ENCODE data around the gene DNAJC9.
"Not testable (repeated sequence)": the region's sequence is repeated elsewhere in the genome, so short reads cannot be mapped to it uniquely, and the experiment has no call there.

DNAJC9 gene, protein sequence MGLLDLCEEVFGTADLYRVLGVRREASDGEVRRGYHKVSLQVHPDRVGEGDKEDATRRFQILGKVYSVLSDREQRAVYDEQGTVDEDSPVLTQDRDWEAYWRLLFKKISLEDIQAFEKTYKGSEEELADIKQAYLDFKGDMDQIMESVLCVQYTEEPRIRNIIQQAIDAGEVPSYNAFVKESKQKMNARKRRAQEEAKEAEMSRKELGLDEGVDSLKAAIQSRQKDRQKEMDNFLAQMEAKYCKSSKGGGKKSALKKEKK

GRCh38 chr10:73246646-73247508, at the start of gene DNAJC9:
TSS of gene DNAJC9 (minus strand) at chr10:73247255. CDS start at chr10:73247189, 66 bp downstream.
- DNase-seq, result peak; percentile 78

- no peak for DNase-seq
These were observed 46.4 kb upstream of the DNAJC9 start for GRCh38 chr10:73293461-73293860.

- no peak for DNase-seq
These were observed 42.9 kb upstream of the DNAJC9 start for GRCh38 chr10:73289958-73290357.

DNA sequence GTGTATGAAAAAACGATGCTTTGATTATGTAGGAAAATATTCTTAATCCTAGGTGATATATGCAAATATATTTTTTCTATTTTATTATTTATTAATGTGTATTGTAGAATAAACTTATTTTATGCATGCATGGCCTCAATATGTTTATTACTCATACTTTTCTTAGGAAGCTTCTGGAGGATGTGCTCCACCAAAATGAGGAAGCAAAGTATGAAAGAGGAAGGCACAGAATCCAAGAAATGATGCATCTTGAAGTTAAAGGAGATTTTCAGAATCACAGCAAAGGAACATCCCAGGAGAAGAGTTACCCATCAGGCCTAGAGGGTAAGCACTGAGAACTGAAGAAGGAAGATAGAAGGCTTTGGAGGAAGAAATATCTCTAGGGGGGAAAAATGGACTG, 40.4 kb upstream of the DNAJC9 start:
- DNase-seq, result no peak

DNA sequence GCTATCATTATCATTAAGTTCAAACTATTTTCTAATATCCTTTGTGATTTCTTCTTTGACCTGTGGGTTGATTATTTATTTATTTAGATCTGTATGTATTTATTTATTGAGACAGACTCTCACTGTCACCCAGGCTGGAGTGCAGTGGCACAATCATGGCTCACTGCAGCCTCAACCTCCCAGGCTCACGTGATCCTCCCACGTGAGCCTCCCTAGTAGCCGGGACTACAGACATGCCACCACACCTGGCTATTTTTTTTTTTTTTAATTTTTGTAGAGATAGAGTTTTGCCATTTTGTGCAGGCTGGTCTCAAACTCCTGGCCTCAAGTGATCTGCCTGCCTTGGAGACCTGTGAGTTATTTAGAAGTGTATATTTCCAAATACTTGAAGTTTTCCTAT, 34.0 kb upstream of the DNAJC9 start:
- DNase-seq, result no peak

- DNase-seq, result no peak
These were observed 17.4 kb upstream of the DNAJC9 start for GRCh38 chr10:73264423-73264822.

- no peak for DNase-seq
These were observed 16.8 kb upstream of the DNAJC9 start for GRCh38 chr10:73263693-73264347.

GRCh38 chr10:73262880-73263555, 16.0 kb upstream of the DNAJC9 start:
- no peak for DNase-seq

- no peak for DNase-seq
These were observed 15.2 kb upstream of the DNAJC9 start for GRCh38 chr10:73262105-73262730.

- no peak for DNase-seq
These were observed 14.4 kb upstream of the DNAJC9 start for GRCh38 chr10:73261362-73261995.

DNA sequence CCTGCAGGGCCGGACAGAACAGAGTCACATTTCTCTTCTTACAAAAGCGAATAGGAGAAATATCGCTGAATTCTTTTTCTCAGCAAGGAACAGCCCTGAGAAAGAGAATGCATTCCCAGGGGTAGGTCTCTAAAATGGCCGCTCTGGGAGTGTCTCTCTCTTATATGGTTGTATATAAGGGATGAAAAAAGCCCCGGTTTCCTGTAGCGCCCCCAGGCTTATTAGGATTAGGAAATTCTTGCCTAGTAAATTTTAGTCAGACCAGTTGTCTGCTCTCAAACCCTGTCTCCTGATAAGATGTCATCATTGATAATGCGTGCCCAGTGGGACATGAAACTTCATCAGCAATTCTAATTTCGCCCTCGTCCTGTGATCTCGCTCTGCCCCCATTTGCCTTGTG, 11.6 kb upstream of the DNAJC9 start:
- DNase-seq, result not testable (repeated sequence)

DNA sequence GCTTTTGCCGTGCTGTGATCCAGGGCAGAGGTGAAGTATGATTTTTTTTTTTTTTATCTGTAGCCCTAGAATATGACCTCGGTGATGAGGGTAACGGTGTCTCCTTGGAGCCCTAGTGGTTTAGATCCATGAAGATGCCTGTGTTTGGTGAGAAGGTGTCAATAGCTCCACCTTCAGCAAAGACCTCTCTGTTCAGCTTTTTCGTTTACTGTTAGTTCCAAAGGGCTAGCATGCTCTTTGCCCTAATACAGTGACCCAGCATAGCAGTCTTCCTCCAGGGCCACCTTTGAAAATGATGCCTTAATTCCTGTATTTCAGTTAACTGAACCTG, 6.1 kb upstream of the DNAJC9 start:
- DNase-seq, result no peak

DNA sequence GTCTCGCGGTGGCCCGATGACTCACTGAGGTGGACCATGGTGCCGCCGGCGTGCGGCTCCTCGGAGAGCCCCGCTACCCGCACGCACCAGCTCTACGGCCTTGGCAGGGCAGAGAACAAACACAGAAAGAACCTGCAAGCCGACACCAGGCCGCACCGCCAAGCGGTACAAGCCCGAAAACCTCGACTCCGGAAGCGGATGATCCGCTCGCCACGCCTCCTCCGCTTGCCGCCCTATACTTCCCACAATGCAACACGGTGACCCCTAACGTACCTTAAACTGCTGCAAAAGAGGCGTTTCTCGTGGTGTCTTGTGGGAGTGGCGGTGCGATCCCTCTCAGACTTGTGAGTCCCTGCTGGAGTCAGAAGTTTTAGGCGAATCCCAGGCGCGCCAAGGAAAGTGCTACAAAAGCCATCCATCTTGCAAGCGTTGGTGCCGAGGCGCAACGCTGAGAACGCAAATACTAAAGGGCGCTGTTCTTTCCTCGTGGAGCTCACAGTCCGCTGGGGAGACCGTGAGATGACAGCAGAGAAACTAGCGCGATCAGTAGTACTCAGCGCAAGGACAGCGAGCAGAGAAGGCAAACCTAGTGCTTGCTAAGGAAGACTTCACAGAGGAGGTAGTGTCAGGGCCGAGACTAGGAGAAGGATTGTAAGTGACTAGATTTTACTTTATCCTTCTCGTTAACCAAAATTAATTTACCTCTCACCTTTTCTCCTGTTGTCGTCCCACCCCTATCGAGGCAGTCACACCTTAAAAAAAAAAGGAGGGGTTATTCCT, 5.6 kb upstream of the DNAJC9 start, which contains the start of gene MRPS16:
Gene MRPS16 (minus strand): TSS at position 200 of the 780 bp plus-strand sequence. CDS start 162 bp downstream, at position 38.
- peak; percentile 59 for DNase-seq

- DNase-seq, result no peak
These were observed 4.8 kb upstream of the DNAJC9 start for GRCh38 chr10:73251683-73252444.

- no peak for DNase-seq
These were observed 1.2 kb upstream of the DNAJC9 start for GRCh38 chr10:73248259-73248724.

GRCh38 chr10:73247509-73248258, 629 bp upstream of the DNAJC9 start:
- DNase-seq, result no peak

GRCh38 chr10:73246322-73246645, 771 bp downstream of the DNAJC9 start:
- DNase-seq, result no peak

- DNase-seq, result no peak
These were observed 2.1 kb downstream of the DNAJC9 start for GRCh38 chr10:73244866-73245477.

DNA sequence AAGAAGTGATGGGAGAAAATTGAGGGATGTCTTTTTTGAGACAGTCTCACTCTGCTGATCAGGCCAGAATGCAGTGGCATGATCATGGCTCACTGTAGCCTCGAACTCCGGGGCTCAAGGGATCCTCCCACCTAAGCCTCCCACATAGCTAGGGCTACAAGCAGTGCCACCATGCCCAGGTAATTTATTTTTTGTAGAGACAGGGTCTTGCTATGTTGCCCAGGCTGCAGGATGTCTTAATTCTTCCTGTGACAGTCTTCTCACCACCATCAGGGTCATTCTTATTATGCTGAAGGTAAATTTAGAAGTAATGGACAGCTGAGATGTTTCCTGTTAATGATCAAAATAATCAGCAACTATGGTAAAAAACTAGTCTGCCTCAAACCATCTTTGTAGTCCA, 7.1 kb downstream of the DNAJC9 start:
- no peak for DNase-seq
